SU-DHL-6 (cell line): ENCODE results near the gene CNOT1.
"Not testable (repeated sequence)": the region's sequence is repeated elsewhere in the genome, so short reads cannot be mapped to it uniquely, and the experiment has no call there.

ENCODE experiments used
- EZH2phosphoT487 ChIP-seq: fragments of 200-600 bp; sonication (generic), shearing (Covaris generic); conservative IDR thresholded peaks from 2 replicates; pipeline ENCODE4 v1.6.1; 2018; ENCODE audit warnings: mild to moderate bottlenecking, antibody characterized with exemption, low read length, moderate library complexity, mixed read lengths
- TF ChIP-seq, protein P1 (sequence below): fragments of 200-600 bp; sonication (generic); IDR thresholded peaks from one replicate; pipeline ENCODE4 v1.5.1; 2017; ENCODE audit warnings: antibody characterized with exemption, mild to moderate bottlenecking, low read length, moderate library complexity; ENCODE audit not compliant: insufficient read depth, poor library complexity, severe bottlenecking

DNA sequence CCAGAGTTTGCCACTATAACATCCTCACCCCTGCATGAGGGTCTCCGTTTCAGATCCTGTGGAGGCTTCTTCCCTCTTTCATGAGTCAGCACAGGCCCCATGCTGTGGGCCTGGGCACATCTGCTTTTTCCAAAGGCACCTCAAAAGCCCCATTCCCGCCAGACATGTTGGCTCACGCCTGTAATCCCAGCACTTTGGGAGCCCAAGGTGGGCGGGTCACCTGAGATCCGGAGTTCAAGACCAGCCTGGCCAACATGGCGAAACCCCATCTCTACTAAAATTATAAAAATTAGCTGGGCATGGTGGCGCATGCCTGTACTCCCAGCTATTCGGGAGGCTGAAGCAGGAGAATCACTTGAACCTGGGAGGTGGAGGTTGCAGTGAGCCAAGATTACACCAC, 139.1 kb downstream of the CNOT1 start:
- TF ChIP-seq, protein P1, sequence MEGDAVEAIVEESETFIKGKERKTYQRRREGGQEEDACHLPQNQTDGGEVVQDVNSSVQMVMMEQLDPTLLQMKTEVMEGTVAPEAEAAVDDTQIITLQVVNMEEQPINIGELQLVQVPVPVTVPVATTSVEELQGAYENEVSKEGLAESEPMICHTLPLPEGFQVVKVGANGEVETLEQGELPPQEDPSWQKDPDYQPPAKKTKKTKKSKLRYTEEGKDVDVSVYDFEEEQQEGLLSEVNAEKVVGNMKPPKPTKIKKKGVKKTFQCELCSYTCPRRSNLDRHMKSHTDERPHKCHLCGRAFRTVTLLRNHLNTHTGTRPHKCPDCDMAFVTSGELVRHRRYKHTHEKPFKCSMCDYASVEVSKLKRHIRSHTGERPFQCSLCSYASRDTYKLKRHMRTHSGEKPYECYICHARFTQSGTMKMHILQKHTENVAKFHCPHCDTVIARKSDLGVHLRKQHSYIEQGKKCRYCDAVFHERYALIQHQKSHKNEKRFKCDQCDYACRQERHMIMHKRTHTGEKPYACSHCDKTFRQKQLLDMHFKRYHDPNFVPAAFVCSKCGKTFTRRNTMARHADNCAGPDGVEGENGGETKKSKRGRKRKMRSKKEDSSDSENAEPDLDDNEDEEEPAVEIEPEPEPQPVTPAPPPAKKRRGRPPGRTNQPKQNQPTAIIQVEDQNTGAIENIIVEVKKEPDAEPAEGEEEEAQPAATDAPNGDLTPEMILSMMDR, result not testable (repeated sequence)
- not testable (repeated sequence) for TF ChIP-seq EZH2phosphoT487
